Mammary epithelial cell (primary cell): Measurements from ENCODE around the gene STXBP6.

ENCODE experiments used
- CTCF ChIP-seq, 2 donors: IDR thresholded peaks in 1 of 2; conservative IDR thresholded peaks in 1 of 2; 2 replicates each; pipeline ENCODE4 v1.5.1; 2011 to 2012; ENCODE audit warnings: inconsistent platforms in 2 of 2, low read length in 2 of 2, mild to moderate bottlenecking in 2 of 2, control low read depth in 1 of 2, low read depth in 1 of 2; ENCODE audit not compliant: insufficient read depth in 1 of 2; ENCODE audit errors: extremely low read depth in 1 of 2
- EZH2 ChIP-seq: IDR thresholded peaks from 2 replicates; pipeline ENCODE4 v1.6.1; 2012; ENCODE audit warnings: low read length, inconsistent platforms, borderline replicate concordance

DNA sequence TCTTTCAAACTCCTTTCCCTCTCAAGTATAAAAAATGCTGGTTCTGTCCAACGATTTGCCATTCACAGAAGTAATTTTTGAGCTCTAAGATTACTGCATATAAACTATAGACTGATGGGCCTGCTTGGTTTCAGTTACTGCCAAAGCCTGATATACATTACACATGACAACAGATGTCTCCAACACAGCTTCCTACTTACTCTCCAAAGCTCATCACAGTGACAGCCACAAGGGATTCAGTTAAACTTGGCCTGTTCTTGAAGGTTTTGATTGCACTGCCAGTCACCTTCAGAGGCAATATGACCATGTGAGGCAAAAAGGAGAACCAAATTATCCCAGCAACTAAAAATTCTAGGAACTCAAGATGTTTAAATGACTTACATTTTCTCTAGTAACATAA, 30.1 kb downstream of the STXBP6 start:
- TF ChIP-seq CTCF (conservative IDR thresholded peaks at IDR 0.05 in 1 of 2, IDR thresholded peaks at IDR 0.05 in 1 of 2; ENCODE audit: extremely low read depth in 1 of 2, insufficient read depth in 1 of 2, low read depth in 1 of 2, low read length in 2 of 2): no peak
- TF ChIP-seq EZH2: no peak
